Measurements from ENCODE around the gene ITIH3. TPM values are rescaled to one million over a fixed set of nuclear protein-coding genes. Genes with fewer than 3 reads are reported as not detected.

Gene ITIH3
- total RNA-seq, 1 experiment from 2014 or later: 0.26 TPM

- in situ Hi-C loops (cut with HindIII; ENCODE audit: low pct_unique_long_range_greater_than_20kb, low sequenced_read_pairs): no loop called here
- DNase-seq (ENCODE audit: low read depth, low spot score): no peak
Measured at GRCh38 chr3:52847241-52847640, 52.6 kb downstream of the ITIH3 start.

- no peak for DNase-seq (ENCODE audit: low read depth, low spot score)
- in situ Hi-C loops (cut with HindIII; ENCODE audit: low pct_unique_long_range_greater_than_20kb, low sequenced_read_pairs): no loop called here
Measured at GRCh38 chr3:52847726-52848125, 53.1 kb downstream of the ITIH3 start.

- DNase-seq (ENCODE audit: low read depth, low spot score): no peak
- in situ Hi-C loops (cut with HindIII; ENCODE audit: low pct_unique_long_range_greater_than_20kb, low sequenced_read_pairs): no loop called here
Measured at GRCh38 chr3:52848617-52849016, 54.0 kb downstream of the ITIH3 start.

GRCh38 chr3:52849656-52850055 is 55.1 kb downstream of the ITIH3 start:
- in situ Hi-C loops (cut with HindIII; ENCODE audit: low pct_unique_long_range_greater_than_20kb, low sequenced_read_pairs): no loop called here
- DNase-seq (ENCODE audit: low read depth, low spot score): no peak

GRCh38 chr3:52851348-52851747 is 56.8 kb downstream of the ITIH3 start:
- in situ Hi-C loops (cut with HindIII; ENCODE audit: low pct_unique_long_range_greater_than_20kb, low sequenced_read_pairs): no loop called here
- DNase-seq (ENCODE audit: low read depth, low spot score): peak; percentile 85

GRCh38 chr3:52852419-52852818 is 57.8 kb downstream of the ITIH3 start:
- in situ Hi-C loops (cut with HindIII; ENCODE audit: low pct_unique_long_range_greater_than_20kb, low sequenced_read_pairs): no loop called here
- no peak for DNase-seq (ENCODE audit: low read depth, low spot score)

GRCh38 chr3:52854013-52854412 is 59.4 kb downstream of the ITIH3 start:
- DNase-seq (ENCODE audit: low read depth, low spot score): no peak
- in situ Hi-C loops (cut with HindIII; ENCODE audit: low pct_unique_long_range_greater_than_20kb, low sequenced_read_pairs): no loop called here

- in situ Hi-C loops (cut with HindIII; ENCODE audit: low pct_unique_long_range_greater_than_20kb, low sequenced_read_pairs): no loop called here
Measured at GRCh38 chr3:52856666-52857065, 62.1 kb downstream of the ITIH3 start.

GRCh38 chr3:52857133-52857532 is 62.5 kb downstream of the ITIH3 start:
- no peak for DNase-seq (ENCODE audit: low read depth, low spot score)
- in situ Hi-C loops (cut with HindIII; ENCODE audit: low pct_unique_long_range_greater_than_20kb, low sequenced_read_pairs): no loop called here

More at GRCh38 chr3:52856666-52857065, 62.1 kb downstream of the ITIH3 start:
- no peak for DNase-seq (ENCODE audit: low read depth, low spot score)

GRCh38 chr3:52857864-52858263 is 63.3 kb downstream of the ITIH3 start:
- in situ Hi-C loops (cut with HindIII; ENCODE audit: low pct_unique_long_range_greater_than_20kb, low sequenced_read_pairs): no loop called here
- DNase-seq (ENCODE audit: low read depth, low spot score): no peak

Small RNAs within 50 kb of the gene (small RNA-seq; reads per million reads assigned to genes)
- gene MIR8064: 0 reads per million in 2 experiments
- gene MUSTN1: 0 reads per million in 2 experiments

Other genes starting within 250 kb of the ITIH3 start
- 41.7 and 43.6 TPM in 2 replicates for gene PBRM1, start 108.9 kb upstream of the ITIH3 start, total RNA-seq (2014; rRNA removed; shearing (Covaris generic))
- 199 TPM in 2 replicates for gene GNL3, start 108.8 kb upstream of the ITIH3 start, total RNA-seq (2014; rRNA removed; shearing (Covaris generic))
- gene GLT8D1, start 89.0 kb upstream of the ITIH3 start, total RNA-seq (2014; rRNA removed; shearing (Covaris generic)): 81.1 and 82.0 TPM in 2 replicates
- 443 and 451 TPM in 2 replicates for gene SPCS1, start 88.7 kb upstream of the ITIH3 start, total RNA-seq (2014; rRNA removed; shearing (Covaris generic))
- gene NEK4, start 23.9 kb upstream of the ITIH3 start, total RNA-seq (2014; rRNA removed; shearing (Covaris generic)): 28.7 and 32.7 TPM in 2 replicates
- gene ITIH1, start 17.2 kb upstream of the ITIH3 start, total RNA-seq (2014; rRNA removed; shearing (Covaris generic)): not detected in 2 replicates
- 0.21 TPM in 1 of 2 replicates, not detected in the other for gene ITIH4, start 35.9 kb downstream of the ITIH3 start, total RNA-seq (2014; rRNA removed; shearing (Covaris generic))
- gene MUSTN1, start 40.2 kb downstream of the ITIH3 start, total RNA-seq (2014; rRNA removed; shearing (Covaris generic)): 0.43 TPM in 1 of 2 replicates, not detected in the other
- gene STIMATE, start 102.8 kb downstream of the ITIH3 start, total RNA-seq (2014; rRNA removed; shearing (Covaris generic)): 17.2 and 18.0 TPM in 2 replicates